Lower leg skin (tissue), 3 donors: ENCODE data around the gene PSMA5.

Source experiments
- POLR2A ChIP-seq, 2 donors: fragments of 450-650 bp; IDR thresholded peaks; one replicate each; pipeline ENCODE4 v1.6.1; 2016 to 2017; ENCODE audit warnings: antibody characterized with exemption in 2 of 2, mild to moderate bottlenecking in 1 of 2, moderate library complexity in 1 of 2
- TF ChIP-seq, protein P1 (sequence below), 3 donors: fragments of 450-650 bp; IDR thresholded peaks; one replicate each; pipeline ENCODE4 v1.5.1; 2016; ENCODE audit warnings: antibody characterized with exemption in 3 of 3, mild to moderate bottlenecking in 3 of 3, moderate library complexity in 2 of 3

DNA sequence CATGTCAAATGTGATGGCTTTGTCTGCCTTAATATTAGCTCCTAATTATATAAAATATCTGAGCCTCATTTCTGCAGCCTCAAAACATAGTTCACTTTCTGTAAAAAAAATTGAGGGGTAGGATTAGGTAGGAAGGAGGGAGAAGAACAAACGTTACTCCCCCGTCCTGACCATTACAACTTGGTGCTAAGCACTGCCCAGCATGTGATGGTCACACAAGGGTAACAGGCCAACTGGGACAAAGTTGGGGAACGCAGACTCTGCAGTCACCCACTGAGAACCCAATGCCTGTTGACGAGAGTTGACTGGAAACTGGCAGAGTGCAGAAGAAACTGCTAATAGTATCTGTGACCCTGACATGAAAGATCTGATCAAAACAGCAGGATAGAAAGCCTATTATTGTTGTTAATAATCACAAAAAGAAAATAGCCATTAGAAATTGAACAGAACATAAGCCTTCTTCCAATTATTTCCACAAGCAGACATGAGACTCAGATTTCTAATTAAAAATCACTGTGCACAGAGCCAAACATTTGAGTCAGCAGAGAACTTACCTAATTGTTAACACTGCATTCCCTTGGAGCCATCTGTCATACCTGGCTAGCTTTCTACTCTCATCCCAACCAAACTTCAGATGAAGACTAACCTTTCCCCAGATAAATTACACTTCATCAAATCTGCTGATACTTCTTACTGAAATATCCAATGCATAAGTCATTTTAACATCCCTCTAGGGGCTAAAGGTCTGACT, 34.0 kb downstream of the PSMA5 start:
- TF ChIP-seq, protein P1, sequence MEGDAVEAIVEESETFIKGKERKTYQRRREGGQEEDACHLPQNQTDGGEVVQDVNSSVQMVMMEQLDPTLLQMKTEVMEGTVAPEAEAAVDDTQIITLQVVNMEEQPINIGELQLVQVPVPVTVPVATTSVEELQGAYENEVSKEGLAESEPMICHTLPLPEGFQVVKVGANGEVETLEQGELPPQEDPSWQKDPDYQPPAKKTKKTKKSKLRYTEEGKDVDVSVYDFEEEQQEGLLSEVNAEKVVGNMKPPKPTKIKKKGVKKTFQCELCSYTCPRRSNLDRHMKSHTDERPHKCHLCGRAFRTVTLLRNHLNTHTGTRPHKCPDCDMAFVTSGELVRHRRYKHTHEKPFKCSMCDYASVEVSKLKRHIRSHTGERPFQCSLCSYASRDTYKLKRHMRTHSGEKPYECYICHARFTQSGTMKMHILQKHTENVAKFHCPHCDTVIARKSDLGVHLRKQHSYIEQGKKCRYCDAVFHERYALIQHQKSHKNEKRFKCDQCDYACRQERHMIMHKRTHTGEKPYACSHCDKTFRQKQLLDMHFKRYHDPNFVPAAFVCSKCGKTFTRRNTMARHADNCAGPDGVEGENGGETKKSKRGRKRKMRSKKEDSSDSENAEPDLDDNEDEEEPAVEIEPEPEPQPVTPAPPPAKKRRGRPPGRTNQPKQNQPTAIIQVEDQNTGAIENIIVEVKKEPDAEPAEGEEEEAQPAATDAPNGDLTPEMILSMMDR (IDR thresholded peaks at IDR 0.05) = no peak
- TF ChIP-seq POLR2A (IDR thresholded peaks at IDR 0.05) = no peak
